Breast epithelium (tissue), 4 donors: Measurements from ENCODE around the gene LRP1. TPM values are rescaled to one million over a fixed set of nuclear protein-coding genes. Genes with fewer than 3 reads are reported as not detected.
A peak's percentile ranks its signal among the peaks of the same experiment; 100 is the strongest.

Experiments
- DNase-seq, 2 donors: peaks; one replicate each; pipeline ENCODE4 v3.0.0-alpha.2; 2019; ENCODE audit warnings: low spot score in 2 of 2
- H3K27ac ChIP-seq, 2 donors: fragments of 200-600 bp; sonication (generic) in 1 of 2; one replicate each; pipeline ENCODE4 v1.5.1; 2016 to 2019; ENCODE audit warnings: mild to moderate bottlenecking in 1 of 2
- H3K27me3 ChIP-seq, 2 donors: fragments of 200-600 bp; sonication (generic) in 1 of 2; one replicate each; pipeline versions ENCODE4 v1.5.1 to v1.6.0; 2017 to 2019; ENCODE audit warnings: control low read depth in 1 of 2, mild to moderate bottlenecking in 1 of 2
- H3K36me3 ChIP-seq: fragments of 200-600 bp; one replicate; pipeline ENCODE4 v1.5.1; 2019
- H3K4me1 ChIP-seq, 2 donors: fragments of 200-600 bp; sonication (generic); one replicate each; pipeline ENCODE4 v1.5.1; 2016 to 2019; ENCODE audit warnings: control low read depth in 1 of 2
- H3K4me3 ChIP-seq, 3 donors: fragments of 200-600 bp; sonication (generic); 1 replicate in 2 of 3; 2 replicates in 1 of 3; pipeline ENCODE4 v1.5.1; 2016 to 2019; ENCODE audit warnings: mild to moderate bottlenecking in 3 of 3, moderate library complexity in 2 of 3
- H3K9me3 ChIP-seq, 2 donors: fragments of 200-600 bp; sonication (generic) in 1 of 2; one replicate each; pipeline ENCODE4 v1.5.1; 2016 to 2019; ENCODE audit warnings: control low read depth in 1 of 2
- POLR2A ChIP-seq: fragments of 450-650 bp; IDR thresholded peaks from one replicate; pipeline ENCODE4 v1.6.1; 2016; ENCODE audit warnings: antibody characterized with exemption, mild to moderate bottlenecking, moderate library complexity
- POLR2AphosphoS5 ChIP-seq, 3 donors: sonication (generic); formaldehyde crosslinking; IDR thresholded peaks; one replicate each; pipeline ENCODE4 v1.6.1; 2017; ENCODE audit warnings: antibody characterized with exemption in 3 of 3
- intact Hi-C: fragments of 100-400 bp; cut with DNase I; formaldehyde crosslinking; loops from one replicate; pipeline ENCODE4 v1.15.1; 2023; ENCODE audit warnings: low total_unique reads
- total RNA-seq, 3 donors: library from RNA; depleted of rRNA; stranded (reverse); fragments of >200 nt; gene quantifications; one replicate each; pipeline ENCODE4 v1.1.0, GENCODE V29; 2016
- TF ChIP-seq, protein P1 (sequence below), 3 donors: fragments of 450-650 bp; IDR thresholded peaks; one replicate each; pipeline ENCODE4 v1.5.1; 2016 to 2017; ENCODE audit warnings: antibody characterized with exemption in 3 of 3, mild to moderate bottlenecking in 3 of 3, moderate library complexity in 3 of 3

Gene LRP1
- total RNA-seq, 3 donors from 2014 or later, result 102 to 894 (median 240) TPM

DNA sequence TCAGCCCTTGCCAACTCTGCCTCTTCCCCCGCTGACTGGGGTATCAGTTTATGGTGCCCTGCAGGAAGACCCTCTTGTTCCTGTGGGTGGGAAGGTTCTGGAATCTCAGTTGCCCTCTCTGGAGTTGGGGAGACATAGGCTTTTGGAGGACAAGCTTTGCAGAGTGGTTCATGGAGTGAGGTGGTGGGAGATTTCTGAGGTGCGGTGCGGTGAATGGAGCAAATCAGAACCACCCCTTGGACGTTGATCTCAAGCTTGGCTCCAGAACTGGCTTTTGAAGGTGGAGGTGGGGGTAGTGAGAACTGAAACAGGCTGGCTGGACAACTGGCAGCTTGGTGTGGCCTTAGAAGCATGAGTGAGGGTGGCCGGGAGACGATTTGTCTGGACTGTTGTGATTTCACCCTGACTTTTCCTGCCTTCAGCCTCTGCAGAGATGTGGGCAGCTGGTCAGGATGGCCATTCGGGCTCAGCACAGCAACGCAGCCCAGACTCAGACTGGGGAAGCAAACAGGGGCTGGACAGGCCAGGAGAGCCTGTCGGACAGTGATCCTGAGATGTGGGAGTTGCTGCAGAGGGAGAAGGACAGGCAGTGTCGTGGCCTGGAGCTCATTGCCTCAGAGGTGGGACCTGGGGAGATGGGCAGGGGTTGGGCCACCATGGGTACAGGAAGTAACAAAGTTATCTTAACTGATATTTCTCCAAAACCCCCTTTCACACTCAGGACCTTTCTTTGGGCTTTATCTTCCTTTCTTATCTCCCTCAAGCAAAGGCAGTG, 102.3 kb downstream of the LRP1 start:
- intact Hi-C loops, result no loop called here
- Histone ChIP-seq H3K27me3 (peaks cover 0 to 15% of the 10 kb centered on the region in 2 donors), H3K9me3 (no peaks in the 10 kb centered on the region), H3K4me3 (peak overlapping the region; percentile 57 to 80 (median 66)), H3K4me1 (peaks cover 0 to 4% of the 10 kb centered on the region in 2 donors), H3K27ac (peak overlapping the region in 1 of 2 donors; percentile 78), H3K36me3 (no peaks in the 10 kb centered on the region)
- TF ChIP-seq POLR2A (no peak), POLR2AphosphoS5 (IDR thresholded peaks at IDR 0.05) (no peak)
- TF ChIP-seq, protein P1, sequence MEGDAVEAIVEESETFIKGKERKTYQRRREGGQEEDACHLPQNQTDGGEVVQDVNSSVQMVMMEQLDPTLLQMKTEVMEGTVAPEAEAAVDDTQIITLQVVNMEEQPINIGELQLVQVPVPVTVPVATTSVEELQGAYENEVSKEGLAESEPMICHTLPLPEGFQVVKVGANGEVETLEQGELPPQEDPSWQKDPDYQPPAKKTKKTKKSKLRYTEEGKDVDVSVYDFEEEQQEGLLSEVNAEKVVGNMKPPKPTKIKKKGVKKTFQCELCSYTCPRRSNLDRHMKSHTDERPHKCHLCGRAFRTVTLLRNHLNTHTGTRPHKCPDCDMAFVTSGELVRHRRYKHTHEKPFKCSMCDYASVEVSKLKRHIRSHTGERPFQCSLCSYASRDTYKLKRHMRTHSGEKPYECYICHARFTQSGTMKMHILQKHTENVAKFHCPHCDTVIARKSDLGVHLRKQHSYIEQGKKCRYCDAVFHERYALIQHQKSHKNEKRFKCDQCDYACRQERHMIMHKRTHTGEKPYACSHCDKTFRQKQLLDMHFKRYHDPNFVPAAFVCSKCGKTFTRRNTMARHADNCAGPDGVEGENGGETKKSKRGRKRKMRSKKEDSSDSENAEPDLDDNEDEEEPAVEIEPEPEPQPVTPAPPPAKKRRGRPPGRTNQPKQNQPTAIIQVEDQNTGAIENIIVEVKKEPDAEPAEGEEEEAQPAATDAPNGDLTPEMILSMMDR (IDR thresholded peaks at IDR 0.05), result no peak
- DNase-seq, result no peak

DNA sequence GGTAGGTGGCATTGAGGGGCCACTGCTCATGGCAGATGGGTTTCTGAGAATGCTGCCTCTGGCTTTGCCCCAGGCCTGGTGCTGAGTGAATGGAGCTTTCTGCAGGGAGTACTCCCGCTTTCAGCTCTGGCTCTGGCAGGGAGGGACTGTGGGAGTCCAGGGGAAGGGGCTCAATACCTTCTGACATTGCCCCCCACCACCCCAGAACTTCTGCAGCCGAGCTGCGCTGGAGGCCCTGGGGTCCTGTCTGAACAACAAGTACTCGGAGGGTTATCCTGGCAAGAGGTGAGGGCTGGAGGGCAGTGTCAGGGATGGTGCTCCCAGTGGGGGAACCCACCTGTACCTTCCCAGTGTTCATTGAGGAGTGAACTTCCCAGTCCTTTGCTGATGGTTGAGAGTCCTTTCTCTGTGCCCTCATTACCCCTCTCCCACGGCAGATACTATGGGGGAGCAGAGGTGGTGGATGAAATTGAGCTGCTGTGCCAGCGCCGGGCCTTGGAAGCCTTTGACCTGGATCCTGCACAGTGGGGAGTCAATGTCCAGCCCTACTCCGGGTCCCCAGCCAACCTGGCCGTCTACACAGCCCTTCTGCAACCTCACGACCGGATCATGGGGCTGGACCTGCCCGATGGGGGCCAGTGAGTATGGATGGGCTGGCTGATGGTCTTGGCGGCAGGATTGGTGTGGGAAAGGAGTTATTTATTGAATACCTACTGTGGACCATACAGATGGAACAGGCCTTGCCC, 103.2 kb downstream of the LRP1 start:
- Histone ChIP-seq H3K4me3 (no peak overlapping the region), H3K27me3 (peaks cover 0 to 10% of the 10 kb centered on the region in 2 donors), H3K36me3 (no peaks in the 10 kb centered on the region), H3K27ac (no peak overlapping the region), H3K9me3 (no peaks in the 10 kb centered on the region), H3K4me1 (peaks cover 0 to 4% of the 10 kb centered on the region in 2 donors)
- intact Hi-C loops, result no loop called here
- TF ChIP-seq POLR2A (no peak), POLR2AphosphoS5 (IDR thresholded peaks at IDR 0.05) (no peak)
- TF ChIP-seq, protein P1 (IDR thresholded peaks at IDR 0.05), result no peak
- no peak for DNase-seq

DNA sequence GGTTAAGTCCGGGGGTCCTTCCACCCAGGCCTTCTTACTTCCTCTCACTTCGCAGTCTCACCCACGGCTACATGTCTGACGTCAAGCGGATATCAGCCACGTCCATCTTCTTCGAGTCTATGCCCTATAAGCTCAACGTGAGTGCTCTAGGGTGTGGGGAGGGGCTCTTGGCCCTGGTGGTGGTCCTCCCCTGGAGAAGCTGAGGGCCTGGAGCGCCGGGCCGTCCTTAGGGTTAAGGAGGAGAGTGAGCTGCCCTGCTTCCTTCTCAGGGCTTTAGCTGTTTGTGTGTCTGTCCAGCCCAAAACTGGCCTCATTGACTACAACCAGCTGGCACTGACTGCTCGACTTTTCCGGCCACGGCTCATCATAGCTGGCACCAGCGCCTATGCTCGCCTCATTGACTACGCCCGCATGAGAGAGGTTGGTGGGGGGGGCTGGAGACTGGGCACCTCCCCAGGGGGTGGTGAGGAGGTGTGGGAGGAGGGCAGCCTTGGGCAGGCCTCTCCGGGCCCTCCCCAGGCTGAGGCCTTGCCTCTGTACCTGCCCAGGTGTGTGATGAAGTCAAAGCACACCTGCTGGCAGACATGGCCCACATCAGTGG, 104.0 kb downstream of the LRP1 start:
- H3K4me1 ChIP-seq, result peaks cover 0 to 4% of the 10 kb centered on the region in 2 donors
- intact Hi-C loops, result no loop called here

DNA sequence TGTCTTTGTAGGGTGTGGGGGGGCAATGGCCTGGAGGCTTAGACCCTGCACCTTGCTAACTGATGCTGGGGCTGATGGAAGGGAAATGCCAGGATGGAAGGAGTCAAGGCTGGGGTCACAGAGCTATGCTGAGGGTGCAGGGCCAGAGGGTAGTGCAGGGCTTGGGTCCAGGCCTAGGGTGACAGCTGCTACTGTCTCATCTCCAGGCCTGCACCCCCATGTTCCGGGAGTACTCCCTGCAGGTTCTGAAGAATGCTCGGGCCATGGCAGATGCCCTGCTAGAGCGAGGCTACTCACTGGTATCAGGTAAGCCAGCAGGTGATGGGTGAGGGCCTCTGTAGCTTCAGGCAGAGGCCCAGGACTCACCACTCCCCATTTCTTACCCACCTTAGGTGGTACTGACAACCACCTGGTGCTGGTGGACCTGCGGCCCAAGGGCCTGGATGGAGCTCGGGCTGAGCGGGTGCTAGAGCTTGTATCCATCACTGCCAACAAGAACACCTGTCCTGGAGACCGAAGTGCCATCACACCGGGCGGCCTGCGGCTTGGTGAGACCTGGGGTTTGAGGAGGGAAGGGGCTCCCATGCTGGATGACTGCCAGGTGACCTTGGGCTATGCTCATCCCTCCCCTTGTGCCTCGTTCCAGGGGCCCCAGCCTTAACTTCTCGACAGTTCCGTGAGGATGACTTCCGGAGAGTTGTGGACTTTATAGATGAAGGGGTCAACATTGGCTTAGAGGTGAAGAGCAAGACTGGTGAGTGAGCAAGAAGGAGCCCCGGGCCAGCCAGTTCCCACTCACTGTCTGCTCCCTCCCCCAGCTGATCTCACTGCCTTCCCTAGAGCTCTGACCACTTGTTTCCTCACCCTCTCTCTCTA, 105.3 kb downstream of the LRP1 start:
- Histone ChIP-seq H3K27ac (peak overlapping the region in 1 of 2 donors; percentile 66), H3K36me3 (no peaks in the 10 kb centered on the region), H3K9me3 (no peaks in the 10 kb centered on the region), H3K4me1 (peaks cover 4 to 8% of the 10 kb centered on the region in 2 donors), H3K4me3 (no peak overlapping the region), H3K27me3 (peaks cover 3 to 4% of the 10 kb centered on the region in 2 donors)
- DNase-seq, result no peak
- TF ChIP-seq POLR2AphosphoS5 (IDR thresholded peaks at IDR 0.05), result no peak
- no peak for TF ChIP-seq POLR2A
- TF ChIP-seq, protein P1 (IDR thresholded peaks at IDR 0.05), result no peak
- intact Hi-C loops, result no loop called here

More for the DNA sequence above, 104.0 kb downstream of the LRP1 start:
- no peak for TF ChIP-seq POLR2A
- TF ChIP-seq POLR2AphosphoS5 (IDR thresholded peaks at IDR 0.05), result no peak
- TF ChIP-seq, protein P1 (IDR thresholded peaks at IDR 0.05), result no peak
- Histone ChIP-seq H3K9me3 (no peaks in the 10 kb centered on the region), H3K36me3 (no peaks in the 10 kb centered on the region), H3K4me3 (no peak overlapping the region), H3K27ac (no peak overlapping the region), H3K27me3 (peaks cover 0 to 3% of the 10 kb centered on the region in 2 donors)
- DNase-seq, result no peak
